Spinal cord (tissue), 10 donors: ENCODE measurements around the gene NME1. TPM values are rescaled to one million over a fixed set of nuclear protein-coding genes. Genes with fewer than 3 reads are reported as not detected.
"Not testable (repeated sequence)": the region's sequence is repeated elsewhere in the genome, so short reads cannot be mapped to it uniquely, and the experiment has no call there.

Experiments used
- DNase-seq, 6 donors: peaks; one replicate each; pipeline versions ENCODE4 v3.0.0 to v3.0.0-alpha.2; 2013 to 2015; ENCODE audit warnings: low spot score in 6 of 6, low read depth in 4 of 6
- H3K27ac ChIP-seq: one replicate; pipeline ENCODE4 v1.5.1; 2013; ENCODE audit warnings: low read depth, low read length, control low read depth
- H3K27me3 ChIP-seq: one replicate; pipeline ENCODE4 v1.6.1; 2013; ENCODE audit warnings: low read length; ENCODE audit not compliant: control insufficient read depth, insufficient read depth
- H3K36me3 ChIP-seq: one replicate; pipeline ENCODE4 v1.6.1; 2013; ENCODE audit warnings: low read length; ENCODE audit not compliant: control insufficient read depth, insufficient read depth
- H3K4me1 ChIP-seq: one replicate; pipeline ENCODE4 v1.6.1; 2013; ENCODE audit warnings: low read length; ENCODE audit not compliant: control insufficient read depth, insufficient read depth
- H3K4me3 ChIP-seq: one replicate; pipeline ENCODE4 v1.5.1; 2013; ENCODE audit warnings: low read depth, low read length, control low read depth
- H3K9me3 ChIP-seq: one replicate; pipeline ENCODE4 v1.6.1; 2013; ENCODE audit warnings: low read length; ENCODE audit not compliant: control insufficient read depth, insufficient read depth
- WGBS: methylation state at CpG from one replicate; pipeline ENCODE4 v1.1.5; 2013; ENCODE audit warnings: missing lambda C conversion rate; ENCODE audit not compliant: insufficient coverage; 5-methylcytosine and 5-hydroxymethylcytosine counted together
- polyA plus RNA-seq, 2 donors: library from polyadenylated mRNA; unstranded; fragments of 120-200 nt; gene quantifications; one replicate each; pipeline ENCODE4 v1.2.1, GENCODE V29; 2013; ENCODE audit not compliant: insufficient read length in 2 of 2
- total RNA-seq, 2 donors: library from RNA; depleted of rRNA in 1 of 2; stranded (reverse); fragments of 120-200 nt in 1 of 2; fragments of >200 nt in 1 of 2; gene quantifications; one replicate each; pipeline versions ENCODE4 v1.2.3 to v1.2.4, GENCODE V29; 2013 to 2014
- donor health status: healthy.

Gene NME1
- total and polyA plus RNA-seq, 4 donors: 52.5 to 115 (median 103) TPM

DNA sequence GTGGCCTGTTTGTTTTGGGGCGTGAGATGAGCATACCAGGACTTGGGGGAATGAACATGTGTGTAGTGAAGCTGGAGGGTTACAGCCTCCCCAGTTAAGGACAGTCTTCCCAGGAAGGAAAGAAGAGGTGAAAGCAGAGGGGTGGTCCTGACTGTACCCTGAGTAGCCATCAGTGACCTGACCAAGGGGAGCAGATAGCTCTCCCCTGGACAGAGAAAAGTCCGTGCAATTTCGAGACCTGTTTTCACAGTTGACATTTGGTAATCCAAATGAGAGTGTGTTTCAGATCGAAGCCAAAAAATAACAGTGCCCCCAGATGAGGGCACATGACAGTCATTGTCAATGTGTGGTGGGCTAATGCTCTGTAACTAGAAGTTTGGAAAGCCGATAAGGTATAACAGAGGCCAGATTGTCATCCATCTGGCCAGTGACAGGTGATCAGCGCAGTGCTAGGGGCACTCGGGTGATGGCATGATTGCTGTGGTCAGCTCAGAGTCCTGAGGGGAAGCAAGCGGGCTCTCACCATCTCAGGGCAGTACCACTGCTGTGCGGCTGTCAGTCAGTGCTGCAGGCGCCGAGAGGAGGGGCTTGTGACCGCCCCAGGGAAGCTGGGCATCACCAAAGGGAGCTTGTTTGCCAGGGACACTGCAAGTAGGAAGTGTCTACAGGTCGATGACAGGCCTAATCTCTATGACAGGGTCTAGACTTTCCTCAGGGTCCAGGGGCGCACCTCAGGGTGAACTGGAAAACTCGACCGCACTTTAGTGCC is 11.7 kb downstream of the NME1 start:
- 44% methylated on average over 16 of the region's 16 CpGs for WGBS
- Histone ChIP-seq H3K9me3 (no peaks in the 10 kb centered on the region), H3K4me3 (peak overlapping the region; percentile 67), H3K4me1 (peaks cover 15% of the 10 kb centered on the region), H3K36me3 (peaks cover 50% of the 10 kb centered on the region), H3K27ac (peak overlapping the region; percentile 70), H3K27me3 (no peaks in the 10 kb centered on the region)
- DNase-seq: peak in 1 of 6 donors; percentile 16

- Histone ChIP-seq H3K27ac (peak overlapping the region; percentile 70), H3K27me3 (no peaks in the 10 kb centered on the region), H3K9me3 (no peaks in the 10 kb centered on the region), H3K36me3 (peaks cover 51% of the 10 kb centered on the region), H3K4me1 (peaks cover 15% of the 10 kb centered on the region), H3K4me3 (peak overlapping the region; percentile 67)
- WGBS: 4% methylated on average over 21 of the region's 21 CpGs
- no peak for DNase-seq
These were observed 12.4 kb downstream of the NME1 start for GRCh38 chr17:51165680-51166197.

- peak in 4 of 6 donors; percentile 40 to 91 (median 70) for DNase-seq
- Histone ChIP-seq H3K36me3 (peaks cover 46% of the 10 kb centered on the region), H3K9me3 (no peaks in the 10 kb centered on the region), H3K27ac (peak within 1 kb of the TSS; percentile 70), H3K4me1 (peaks cover 15% of the 10 kb centered on the region), H3K4me3 (peak within 1 kb of the TSS; percentile 67), H3K27me3 (no peaks in the 10 kb centered on the region)
- 0% methylated on average over 98 of the region's 98 CpGs for WGBS
These were observed 13.0 kb downstream of the NME1 start, which contains the start of gene NME2 for GRCh38 chr17:51166198-51166986. Gene NME2, plus strand, starts transcription at chr17:51166411. Its CDS starts 420 bp downstream, at chr17:51166831.

DNA sequence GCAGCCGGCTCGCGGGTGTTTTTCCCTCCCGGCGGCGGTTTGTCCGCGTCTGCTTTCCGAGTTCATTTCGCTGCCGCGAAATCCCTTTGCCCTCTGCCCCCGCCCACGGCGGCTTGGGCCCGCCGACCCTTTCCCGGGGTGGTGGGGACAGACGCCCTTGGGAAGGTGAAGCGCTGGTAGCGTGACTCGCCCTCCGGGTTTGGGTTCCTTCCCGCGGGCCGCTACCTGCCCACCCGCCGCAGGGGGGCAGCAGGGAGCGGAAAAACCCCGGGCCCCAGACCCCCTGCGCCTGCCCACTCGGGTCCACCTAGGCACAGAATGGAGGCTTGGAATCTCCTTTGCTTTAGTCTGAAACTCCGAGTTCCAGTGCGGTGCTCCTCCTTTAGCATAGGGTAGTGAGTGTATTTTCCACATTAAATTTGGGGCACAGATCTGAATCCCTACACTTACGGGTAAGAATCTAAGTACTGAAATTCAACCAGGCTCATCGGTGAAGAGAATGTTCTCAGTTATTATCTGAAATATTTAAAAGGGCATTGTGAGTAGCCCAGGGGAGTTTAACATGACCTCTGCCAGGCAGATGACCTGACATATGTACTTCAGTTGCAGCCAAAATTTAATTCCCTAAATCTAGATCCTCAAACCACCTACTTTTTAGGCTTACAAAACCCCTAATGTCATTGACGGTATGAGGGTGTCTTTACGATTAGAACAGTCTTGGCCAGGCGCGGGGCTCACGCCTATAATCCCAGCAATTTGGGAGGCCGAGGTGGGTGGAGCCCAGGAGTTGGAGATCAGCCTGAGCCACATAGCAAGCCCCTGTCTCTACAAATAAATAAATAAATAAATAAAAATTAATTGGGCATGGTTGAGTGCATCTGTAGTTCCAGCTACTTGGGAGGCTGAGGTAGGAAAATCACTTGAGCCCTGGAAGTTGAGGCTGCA is 13.9 kb downstream of the NME1 start:
- Histone ChIP-seq H3K27ac (peak overlapping the region; percentile 1), H3K4me1 (peaks cover 15% of the 10 kb centered on the region), H3K9me3 (no peaks in the 10 kb centered on the region), H3K36me3 (peaks cover 42% of the 10 kb centered on the region), H3K27me3 (no peaks in the 10 kb centered on the region), H3K4me3 (peak overlapping the region; percentile 67)
- 4% methylated on average over 29 of the region's 42 CpGs for WGBS
- peak in 2 of 6 donors; percentile 43 to 62 for DNase-seq

DNA sequence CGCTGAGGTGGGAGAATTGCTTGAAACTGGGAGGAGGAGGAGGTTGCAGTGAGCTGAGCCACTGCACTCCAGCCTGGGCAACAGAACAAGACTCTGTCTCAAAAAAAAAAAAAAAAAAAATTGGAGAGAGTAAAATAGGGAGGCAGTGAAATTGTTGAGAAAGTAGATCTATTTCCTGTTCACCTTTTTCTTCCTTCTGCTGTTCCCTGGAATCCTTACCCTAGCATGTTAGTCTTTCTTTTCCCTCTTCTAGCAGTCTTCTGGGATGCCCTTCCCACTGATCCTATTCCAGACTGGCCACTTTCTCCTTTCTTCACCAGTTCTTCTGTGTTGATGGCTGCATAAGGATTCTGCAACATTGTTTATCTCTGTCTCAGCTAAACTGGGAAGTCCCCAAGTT is 16.0 kb downstream of the NME1 start:
- Histone ChIP-seq H3K4me1 (peaks cover 15% of the 10 kb centered on the region), H3K4me3 (no peak overlapping the region), H3K27me3 (no peaks in the 10 kb centered on the region), H3K36me3 (peaks cover 31% of the 10 kb centered on the region), H3K27ac (no peak overlapping the region), H3K9me3 (no peaks in the 10 kb centered on the region)
- DNase-seq: no peak
- WGBS: 100% methylated on average over 1 of the region's 1 CpG

- Histone ChIP-seq H3K27me3 (no peaks in the 10 kb centered on the region), H3K27ac (no peak overlapping the region), H3K36me3 (peaks cover 35% of the 10 kb centered on the region), H3K4me1 (peaks cover 8% of the 10 kb centered on the region), H3K4me3 (no peak overlapping the region), H3K9me3 (no peaks in the 10 kb centered on the region)
- no CpG with 5 or more reads among the region's 2 CpGs for WGBS
- no peak for DNase-seq
These were observed 17.4 kb downstream of the NME1 start for GRCh38 chr17:51170736-51171135.

DNA sequence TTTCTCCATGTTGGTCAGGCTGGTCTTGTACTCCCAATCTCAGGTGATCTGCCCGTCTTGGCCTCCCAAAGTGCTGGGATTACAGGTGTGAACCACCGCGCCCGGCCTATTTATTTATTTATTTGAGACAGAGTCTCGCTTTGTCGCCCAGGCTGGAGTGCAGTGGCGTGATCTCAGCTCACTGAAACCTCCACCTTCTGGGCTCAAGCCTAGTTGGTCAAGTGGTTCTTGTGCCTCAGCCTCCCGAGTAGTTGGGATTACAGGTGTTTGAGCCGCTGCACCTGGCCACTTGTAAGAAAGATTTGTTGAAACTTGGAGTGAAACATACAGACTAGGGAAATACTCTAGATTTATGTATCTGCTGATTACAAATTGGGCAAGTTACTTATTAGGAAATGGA is 18.7 kb downstream of the NME1 start:
- not testable (repeated sequence) for H3K27me3 ChIP-seq, DNase-seq, H3K4me1 ChIP-seq, H3K27ac ChIP-seq, H3K4me3 ChIP-seq, H3K9me3 ChIP-seq
- peaks cover 37% of the 10 kb centered on the region for H3K36me3 ChIP-seq
- WGBS: 98% methylated on average over 7 of the region's 9 CpGs

DNA sequence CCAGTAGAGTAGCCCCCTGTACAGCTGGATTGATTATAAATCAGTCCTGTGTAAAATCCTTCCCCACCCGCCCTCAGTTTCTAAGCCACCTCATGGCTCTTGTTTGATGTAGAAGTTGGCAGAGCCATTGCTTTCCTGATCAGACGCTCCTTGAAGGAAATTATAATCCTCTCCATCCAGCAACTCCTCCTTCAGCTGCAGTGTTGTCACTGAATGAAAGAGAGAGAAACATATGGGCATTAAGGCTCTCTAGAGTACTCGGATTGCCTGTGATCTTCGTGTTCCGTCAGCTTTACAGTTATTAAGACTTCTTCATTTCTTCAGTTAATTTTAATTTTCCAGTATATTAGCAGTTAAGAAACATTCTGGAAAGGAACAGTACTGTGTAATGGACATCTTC is 27.1 kb downstream of the NME1 start:
- Histone ChIP-seq H3K27me3 (no peaks in the 10 kb centered on the region), H3K36me3 (peaks cover 12% of the 10 kb centered on the region), H3K4me1 (no peaks in the 10 kb centered on the region), H3K4me3 (no peak overlapping the region), H3K9me3 (no peaks in the 10 kb centered on the region), H3K27ac (no peak overlapping the region)
- peak in 1 of 6 donors; percentile 65 for DNase-seq
- WGBS: no CpG with 5 or more reads among the region's 5 CpGs

DNA sequence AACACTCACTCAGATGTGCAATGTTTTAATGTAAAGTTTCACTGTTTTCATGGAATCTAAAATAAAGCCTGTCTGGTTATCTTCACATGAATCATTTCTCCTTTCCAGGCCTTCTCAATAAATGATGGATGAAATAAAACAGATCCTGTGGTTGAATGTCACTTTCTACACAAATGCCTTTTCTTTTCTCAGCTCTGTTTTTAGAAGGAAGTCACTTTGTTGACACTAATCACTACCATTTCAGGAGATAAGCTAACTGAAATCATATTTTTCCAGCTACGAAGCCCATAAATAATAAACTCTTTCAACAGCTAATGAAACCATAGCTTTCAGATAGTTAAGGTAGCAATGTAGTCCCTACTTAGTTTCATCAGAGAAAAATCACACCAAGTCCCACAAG is 30.8 kb downstream of the NME1 start:
- Histone ChIP-seq H3K27me3 (no peaks in the 10 kb centered on the region), H3K4me1 (no peaks in the 10 kb centered on the region), H3K27ac (no peak overlapping the region), H3K9me3 (no peaks in the 10 kb centered on the region), H3K4me3 (no peak overlapping the region), H3K36me3 (peaks cover 20% of the 10 kb centered on the region)
- WGBS: no CpG with 5 or more reads among the region's 1 CpG
- DNase-seq: no peak
